OCI-LY1 (cell line): ENCODE measurements around the gene CACNA1D.

Experiments used
- H2AFZ ChIP-seq: fragments of 200-600 bp; sonication (generic), shearing (Covaris generic); 2 replicates; pipeline ENCODE4 v1.6.0; 2014; ENCODE audit warnings: antibody characterized with exemption, mild to moderate bottlenecking, low read length
- H3F3A ChIP-seq: fragments of 200-600 bp; sonication (generic), shearing (Covaris generic); 2 replicates; pipeline ENCODE4 v1.6.0; 2014; ENCODE audit warnings: mild to moderate bottlenecking, antibody characterized with exemption, low read length, moderate library complexity; ENCODE audit not compliant: insufficient read depth
- H3K27ac ChIP-seq: fragments of 200-600 bp; sonication (generic); 2 replicates; pipeline ENCODE4 v1.5.1; 2014; ENCODE audit warnings: low read length, mixed run types, mild to moderate bottlenecking, low read depth; ENCODE audit not compliant: poor library complexity, severe bottlenecking
- H3K27me3 ChIP-seq: fragments of 200-600 bp; sonication (generic); 2 replicates; pipeline ENCODE4 v1.6.0; 2014; ENCODE audit warnings: antibody characterized with exemption, mild to moderate bottlenecking, low read length, moderate library complexity; ENCODE audit not compliant: insufficient read depth
- H3K36me3 ChIP-seq: fragments of 200-600 bp; sonication (generic); 2 replicates; pipeline ENCODE4 v1.6.1; 2014; ENCODE audit warnings: mild to moderate bottlenecking, antibody characterized with exemption, low read length, moderate library complexity, mixed read lengths; ENCODE audit not compliant: insufficient read depth
- H3K4me1 ChIP-seq: fragments of 200-600 bp; sonication (generic); 2 replicates; pipeline ENCODE4 v1.5.1; 2014; ENCODE audit warnings: mild to moderate bottlenecking, low read length, moderate library complexity; ENCODE audit not compliant: insufficient read depth, severe bottlenecking
- H3K4me2 ChIP-seq: fragments of 200-600 bp; sonication (generic), shearing (Covaris generic); 2 replicates; pipeline ENCODE4 v1.6.1; 2014; ENCODE audit warnings: low read length
- H3K4me3 ChIP-seq: fragments of 200-600 bp; sonication (generic); 2 replicates; pipeline ENCODE4 v1.5.1; 2014; ENCODE audit warnings: low read length, low read depth, mild to moderate bottlenecking, mixed read lengths; ENCODE audit not compliant: poor library complexity, severe bottlenecking
- H3K79me2 ChIP-seq: fragments of 200-600 bp; shearing (Covaris generic); 2 replicates; pipeline ENCODE4 v1.6.1; 2016; ENCODE audit warnings: mixed run types, low read length, mixed read lengths; ENCODE audit not compliant: insufficient read depth
- H3K9ac ChIP-seq: fragments of 200-600 bp; sonication (generic), shearing (Covaris generic); 2 replicates; pipeline ENCODE4 v1.6.1; 2014; ENCODE audit warnings: mild to moderate bottlenecking, low read length, mixed read lengths
- H3K9me2 ChIP-seq: fragments of 200-600 bp; sonication (generic), shearing (Covaris generic); 2 replicates; pipeline ENCODE4 v1.6.1; 2014; ENCODE audit warnings: low read depth, mild to moderate bottlenecking, low read length, mixed read lengths
- H3K9me3 ChIP-seq: fragments of 200-600 bp; shearing (Covaris generic); 2 replicates; pipeline ENCODE4 v1.6.1; 2014; ENCODE audit warnings: low read length, mixed read lengths
- H4K20me1 ChIP-seq: fragments of 200-600 bp; sonication (generic), shearing (Covaris generic); 2 replicates; pipeline ENCODE4 v1.6.0; 2016; ENCODE audit warnings: mild to moderate bottlenecking, low read length; ENCODE audit not compliant: insufficient read depth
- CTCF ChIP-seq: fragments of 200-600 bp; sonication (generic), shearing (Covaris generic); IDR thresholded peaks from 2 replicates; pipeline ENCODE4 v1.5.1; 2017; ENCODE audit warnings: mild to moderate bottlenecking, antibody characterized with exemption, low read length, moderate library complexity, mixed read lengths
- EZH2 ChIP-seq: fragments of 200-600 bp; sonication (generic), shearing (Covaris generic); IDR thresholded peaks from 2 replicates; pipeline ENCODE4 v1.8.0; 2017; ENCODE audit warnings: borderline replicate concordance, mixed run types, mild to moderate bottlenecking, antibody characterized with exemption, low read length, moderate library complexity, mixed read lengths

Gene CACNA1D

DNA sequence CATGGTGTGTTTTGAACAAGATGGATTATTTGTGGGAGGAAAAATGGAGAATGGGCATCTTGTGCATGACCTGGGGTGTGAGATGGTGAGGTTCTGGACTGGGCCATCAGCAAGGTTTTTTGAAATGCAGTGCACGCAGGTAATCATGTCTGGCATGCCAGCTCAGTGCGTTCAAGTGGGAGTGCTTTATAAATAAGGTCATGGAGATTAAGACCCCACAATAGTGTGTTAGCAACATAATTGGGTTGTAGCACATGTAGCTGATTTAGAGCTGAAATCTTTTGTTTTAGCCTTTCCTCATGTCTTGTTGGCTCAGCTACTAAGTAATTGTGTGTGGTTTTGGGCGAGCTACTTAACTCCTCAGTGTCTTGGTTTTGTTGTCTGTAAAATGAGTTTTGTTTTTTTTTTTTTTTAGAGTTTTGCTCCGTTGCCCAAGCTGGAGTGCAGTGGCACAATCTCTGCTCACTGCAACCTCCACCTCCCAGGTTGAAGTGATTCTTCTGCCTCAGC, 3.9 kb upstream of the CACNA1D start:
- H3F3A ChIP-seq: no peaks in the 10 kb centered on the region
- H3K4me3 ChIP-seq: no peak overlapping the region

DNA sequence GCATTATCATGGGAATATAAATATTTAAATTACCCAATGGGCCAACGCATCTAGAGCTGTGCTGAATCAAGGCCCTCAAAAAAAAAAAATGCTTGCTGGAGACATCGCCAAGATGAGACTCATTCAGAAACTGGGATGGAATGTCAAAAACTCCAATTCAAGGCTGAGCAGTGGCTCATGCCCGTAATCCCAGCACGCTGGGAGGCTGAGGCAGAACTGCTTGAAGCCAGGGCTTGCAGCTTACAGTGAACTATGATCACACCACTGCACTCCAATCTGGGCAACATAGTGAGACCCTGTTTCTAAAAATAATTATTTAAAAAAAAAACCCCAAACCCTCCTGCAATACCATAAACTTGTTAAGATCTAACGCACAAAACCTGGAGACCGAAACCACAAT, 3.1 kb upstream of the CACNA1D start:
- Histone ChIP-seq H3K4me2 (no peak overlapping the region), H3K4me1 (peaks cover 4% of the 10 kb centered on the region), H3K9ac (no peak overlapping the region), H3K9me2 (no peaks in the 10 kb centered on the region), H3K4me3 (no peak overlapping the region), H2AFZ (no peak overlapping the region), H3K27ac (no peak overlapping the region), H4K20me1 (no peaks in the 10 kb centered on the region), H3K36me3 (no peaks in the 10 kb centered on the region), H3F3A (no peaks in the 10 kb centered on the region), H3K79me2 (no peaks in the 10 kb centered on the region), H3K27me3 (no peaks in the 10 kb centered on the region; the same call in 1 of the 2 replicates), H3K9me3 (no peaks in the 10 kb centered on the region)
- TF ChIP-seq CTCF (no peak), EZH2 (no peak)

More for the DNA sequence above, 3.9 kb upstream of the CACNA1D start:
- peaks cover 4% of the 10 kb centered on the region for H3K4me1 ChIP-seq
- no peak overlapping the region for H3K9ac ChIP-seq
- H3K27me3 ChIP-seq: no peaks in the 10 kb centered on the region; the same call in 1 of the 2 replicates
- no peak overlapping the region for H3K27ac ChIP-seq
- H3K9me3 ChIP-seq: no peaks in the 10 kb centered on the region
- TF ChIP-seq EZH2 (no peak), CTCF (no peak)
- H3K79me2 ChIP-seq: no peaks in the 10 kb centered on the region
- no peaks in the 10 kb centered on the region for H4K20me1 ChIP-seq
- H3K9me2 ChIP-seq: no peaks in the 10 kb centered on the region
- no peak overlapping the region for H2AFZ ChIP-seq
- H3K4me2 ChIP-seq: no peak overlapping the region
- no peaks in the 10 kb centered on the region for H3K36me3 ChIP-seq

DNA sequence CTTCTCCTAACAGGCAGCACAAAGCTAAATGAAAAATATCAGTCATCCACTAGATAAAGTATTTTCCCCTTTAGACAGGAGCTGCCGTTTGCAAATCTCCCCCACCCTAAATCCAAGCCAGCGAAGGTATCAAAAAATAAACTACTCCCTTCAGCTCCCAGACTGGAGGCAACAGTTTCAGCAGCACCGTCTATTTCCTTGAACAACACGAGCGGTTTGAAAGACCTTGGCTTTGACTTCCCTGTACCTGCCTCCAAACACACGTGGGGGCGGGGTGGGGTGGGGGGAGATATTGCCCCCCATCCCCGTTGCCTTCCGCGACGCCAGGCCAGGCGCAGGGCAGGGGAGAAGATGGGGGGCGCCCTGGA, 832 bp upstream of the CACNA1D start:
- no peaks in the 10 kb centered on the region for H3F3A ChIP-seq
- no peak overlapping the region for H3K9ac ChIP-seq
- H3K79me2 ChIP-seq: no peaks in the 10 kb centered on the region
- no peaks in the 10 kb centered on the region; the same call in 1 of the 2 replicates for H3K27me3 ChIP-seq
- no peaks in the 10 kb centered on the region for H3K36me3 ChIP-seq
- no peaks in the 10 kb centered on the region for H4K20me1 ChIP-seq
- TF ChIP-seq EZH2: no peak
- no peak for TF ChIP-seq CTCF
- no peak overlapping the region; the same call in 1 of the 2 replicates for H3K4me2 ChIP-seq
- no peak overlapping the region for H2AFZ ChIP-seq
- H3K9me3 ChIP-seq: no peaks in the 10 kb centered on the region
- H3K4me1 ChIP-seq: peaks cover 4% of the 10 kb centered on the region
- no peaks in the 10 kb centered on the region for H3K9me2 ChIP-seq
- H3K4me3 ChIP-seq: no peak overlapping the region
- H3K27ac ChIP-seq: no peak overlapping the region
